Left lung (tissue), 14 donors: Measurements from ENCODE around the gene DNAJA4. TPM values are rescaled to one million over a fixed set of nuclear protein-coding genes. Genes with fewer than 3 reads are reported as not detected.

Experiments used
- ATAC-seq: fragments of 200-7000 bp; cut with Tn5 transposase; one replicate; pipeline ENCODE4 v1.9.1; 2020; ENCODE audit warnings: moderate library complexity
- DNase-seq, 4 donors: peaks; one replicate each; pipeline ENCODE4 v3.0.0-alpha.2; 2013 to 2020
- H3K27ac ChIP-seq, 2 donors: fragments of 200-600 bp; sonication (generic) in 1 of 2; one replicate each; pipeline versions ENCODE4 v1.5.0 to v1.8.0; 2020 to 2021
- H3K27me3 ChIP-seq, 2 donors: fragments of 200-600 bp; sonication (generic) in 1 of 2; one replicate each; pipeline versions ENCODE4 v1.5.0 to v1.8.0; 2020 to 2021
- H3K36me3 ChIP-seq, 2 donors: fragments of 200-600 bp; sonication (generic) in 1 of 2; one replicate each; pipeline versions ENCODE4 v1.5.0 to v1.8.0; 2020 to 2021
- H3K4me1 ChIP-seq, 2 donors: fragments of 200-600 bp; one replicate each; pipeline ENCODE4 v1.8.0; 2021
- H3K4me3 ChIP-seq, 2 donors: fragments of 200-600 bp; sonication (generic) in 1 of 2; one replicate each; pipeline versions ENCODE4 v1.5.0 to v1.8.0; 2020 to 2021; ENCODE audit warnings: mild to moderate bottlenecking in 1 of 2
- H3K9me3 ChIP-seq, 2 donors: fragments of 200-600 bp; sonication (generic) in 1 of 2; one replicate each; pipeline versions ENCODE4 v1.5.0 to v1.8.0; 2020 to 2021
- intact Hi-C, 2 donors: fragments of 100-400 bp; cut with DNase I; formaldehyde crosslinking; loops; one replicate each; pipeline versions ENCODE4 v1.11.2 to v1.14.2; 2022
- long read RNA-seq, 12 donors: library from polyadenylated mRNA in 2 of 12; unstranded in 2 of 12; transcript quantifications; one replicate each; pipeline ENCODE4 v2.0.0 and lab custom pipeline, GENCODE V29; 2019 to 2026
- polyA plus RNA-seq, 6 donors: library from polyadenylated mRNA; unstranded; fragments of 120-200 nt; gene quantifications; one replicate each; pipeline ENCODE4 v1.2.1, GENCODE V29; 2013; ENCODE audit not compliant: insufficient read length in 6 of 6
- total RNA-seq, 2 donors: library from RNA; stranded (reverse); fragmentation: NEBNext Ultra II Directional; extraction: Animal tissue kit (Norgen Biotek cat#: 25700); gene quantifications; one replicate each; pipeline ENCODE4 v1.2.1, GENCODE V29; 2021
- TF ChIP-seq, protein P1 (sequence below), 2 donors: fragments of 200-600 bp; sonication (generic) in 1 of 2; IDR thresholded peaks; one replicate each; pipeline versions ENCODE4 v1.5.0 to v1.8.0; 2021; ENCODE audit warnings: antibody characterized with exemption in 2 of 2
- donor health status: DM: no; HTN: yes; CAD: no.
- donor health status: DM: no; HTN: no; CAD: no.

Gene DNAJA4
- total RNA-seq (10 to 100 TPM; 17.2 to 22.3 TPM), polyA plus RNA-seq (10 to 100 TPM; 28.1 to 45.3 (median 38.6) TPM)
- long read RNA-seq, donor 1, transcript DNAJA4-202 (7 exons, 3,116 nt), result major isoform, 5 of 184 reads
- long read RNA-seq, donor 1, partial matches to known transcripts, result 111 of 184 reads
- long read RNA-seq, donor 1, other reads (novel, unspliced or antisense), result 64 of 184 reads
- long read RNA-seq, donor 2, partial matches to known transcripts, result 142 of 203 reads
- long read RNA-seq, donor 2, other reads (novel, unspliced or antisense), result 58 of 203 reads
- long read RNA-seq, donor 3, partial matches to known transcripts, result 54 of 147 reads
- long read RNA-seq, donor 3, other reads (novel, unspliced or antisense), result 86 of 147 reads
- long read RNA-seq, donor 4, result 0 reads
- long read RNA-seq, donor 5, partial matches to known transcripts, result 78 of 159 reads
- long read RNA-seq, donor 5, other reads (novel, unspliced or antisense), result 73 of 159 reads
- long read RNA-seq, donor 6, partial matches to known transcripts, result 115 of 194 reads
- long read RNA-seq, donor 6, other reads (novel, unspliced or antisense), result 70 of 194 reads
- long read RNA-seq, donor 7, transcript DNAJA4-207 (2 exons, 2,961 nt), result major isoform, 5 of 86 reads
- long read RNA-seq, donor 7, partial matches to known transcripts, result 34 of 86 reads
- long read RNA-seq, donor 7, other reads (novel, unspliced or antisense), result 46 of 86 reads
- long read RNA-seq, donor 8, partial matches to known transcripts, result 79 of 146 reads
- long read RNA-seq, donor 8, other reads (novel, unspliced or antisense), result 62 of 146 reads
- long read RNA-seq, donor 9, result 0 reads
- long read RNA-seq, donor 10, partial matches to known transcripts, result 0 of 3 reads
- long read RNA-seq, donor 10, other reads (novel, unspliced or antisense), result 2 of 3 reads
- long read RNA-seq, donor 11, result 0 reads
- long read RNA-seq, donor 12, partial matches to known transcripts, result 71 of 124 reads
- long read RNA-seq, donor 12, other reads (novel, unspliced or antisense), result 48 of 124 reads

DNA sequence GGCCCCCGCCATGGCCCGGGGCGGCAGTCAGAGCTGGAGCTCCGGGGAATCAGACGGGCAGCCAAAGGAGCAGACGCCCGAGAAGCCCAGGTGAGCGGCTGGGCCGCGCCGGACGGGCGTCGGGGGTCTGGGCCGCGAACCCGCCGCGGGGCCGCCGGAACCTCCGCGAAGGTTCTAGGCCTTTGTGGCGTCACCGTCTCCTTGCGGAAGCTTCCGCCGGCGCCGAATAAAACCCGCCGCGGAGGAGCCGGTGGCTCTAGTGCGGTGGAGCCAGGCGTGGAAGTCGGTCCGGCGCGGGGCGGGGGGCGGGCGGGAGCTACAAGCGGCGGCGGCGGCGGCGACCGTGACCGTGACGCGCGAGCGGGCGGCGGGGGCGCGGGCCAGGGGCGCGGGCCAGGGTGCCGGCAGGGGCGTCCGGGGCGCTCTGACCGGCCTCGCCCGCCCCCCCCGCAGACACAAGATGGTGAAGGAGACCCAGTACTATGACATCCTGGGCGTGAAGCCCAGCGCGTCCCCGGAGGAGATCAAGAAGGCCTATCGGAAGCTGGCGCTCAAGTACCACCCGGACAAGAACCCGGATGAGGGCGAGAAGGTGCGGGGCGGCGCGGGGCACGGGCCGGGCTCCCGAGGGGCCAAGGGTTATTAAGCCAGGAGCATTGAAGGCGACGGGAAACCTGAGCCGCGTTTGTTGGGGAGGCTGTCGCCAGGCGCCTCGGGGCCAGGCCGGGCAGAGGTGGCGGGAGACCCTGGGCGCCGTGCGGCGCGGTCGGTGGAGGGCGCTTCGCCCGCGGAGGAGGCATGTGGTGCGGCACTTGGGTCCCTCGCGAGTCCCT lies at the start of gene DNAJA4:
Gene DNAJA4, plus strand, starts transcription at position 259 of the 833 bp plus-strand sequence. Its CDS starts 202 bp downstream, at position 461.
- intact Hi-C loops, result no loop called here
- TF ChIP-seq, protein P1, sequence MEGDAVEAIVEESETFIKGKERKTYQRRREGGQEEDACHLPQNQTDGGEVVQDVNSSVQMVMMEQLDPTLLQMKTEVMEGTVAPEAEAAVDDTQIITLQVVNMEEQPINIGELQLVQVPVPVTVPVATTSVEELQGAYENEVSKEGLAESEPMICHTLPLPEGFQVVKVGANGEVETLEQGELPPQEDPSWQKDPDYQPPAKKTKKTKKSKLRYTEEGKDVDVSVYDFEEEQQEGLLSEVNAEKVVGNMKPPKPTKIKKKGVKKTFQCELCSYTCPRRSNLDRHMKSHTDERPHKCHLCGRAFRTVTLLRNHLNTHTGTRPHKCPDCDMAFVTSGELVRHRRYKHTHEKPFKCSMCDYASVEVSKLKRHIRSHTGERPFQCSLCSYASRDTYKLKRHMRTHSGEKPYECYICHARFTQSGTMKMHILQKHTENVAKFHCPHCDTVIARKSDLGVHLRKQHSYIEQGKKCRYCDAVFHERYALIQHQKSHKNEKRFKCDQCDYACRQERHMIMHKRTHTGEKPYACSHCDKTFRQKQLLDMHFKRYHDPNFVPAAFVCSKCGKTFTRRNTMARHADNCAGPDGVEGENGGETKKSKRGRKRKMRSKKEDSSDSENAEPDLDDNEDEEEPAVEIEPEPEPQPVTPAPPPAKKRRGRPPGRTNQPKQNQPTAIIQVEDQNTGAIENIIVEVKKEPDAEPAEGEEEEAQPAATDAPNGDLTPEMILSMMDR (IDR thresholded peaks at IDR 0.05), result no peak
- ATAC-seq, result peak; percentile 76

DNA sequence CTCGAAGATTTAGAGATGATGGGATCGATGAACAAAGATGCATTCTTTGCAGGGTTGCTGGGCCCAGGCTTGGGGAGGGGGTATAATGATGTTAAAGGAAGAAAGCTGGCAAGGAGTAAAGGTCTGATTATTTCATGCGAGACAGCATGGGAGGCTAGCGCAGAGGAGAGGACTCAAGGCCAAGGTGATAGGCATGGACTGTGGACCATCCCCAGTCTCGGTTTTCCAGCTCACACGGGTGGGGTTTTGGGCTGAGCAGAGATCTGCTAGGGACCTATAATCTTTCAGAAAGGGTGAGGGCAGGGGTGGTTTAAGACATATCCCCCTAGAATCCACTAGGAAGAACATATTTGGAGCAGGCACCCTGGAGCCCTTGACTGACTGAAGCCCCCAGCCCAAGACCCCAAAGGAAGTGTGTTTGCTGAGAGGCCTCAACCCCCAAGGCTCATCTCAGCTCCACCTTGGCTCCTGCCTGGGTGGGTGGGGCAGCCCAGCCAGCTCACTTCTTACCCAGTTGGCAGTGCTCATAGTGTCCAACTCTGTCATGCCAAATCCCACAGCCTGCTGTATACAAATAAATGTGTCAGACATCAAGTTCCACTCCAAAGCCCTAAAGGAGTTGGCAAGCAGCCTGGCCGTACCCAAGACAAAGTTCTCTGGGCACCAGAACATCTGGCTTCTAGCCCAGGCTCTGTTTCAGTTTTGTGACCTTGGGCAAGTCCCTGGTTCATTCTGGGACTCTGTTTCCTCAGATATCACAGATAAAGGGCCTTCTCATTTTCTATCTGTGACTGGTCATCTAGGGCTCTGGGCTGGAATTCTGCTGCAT lies 47.9 kb upstream of the DNAJA4 start:
- TF ChIP-seq, protein P1 (IDR thresholded peaks at IDR 0.05), result no peak
- ATAC-seq, result peak; percentile 93

More for the DNA sequence above, at the start of gene DNAJA4:
- peaks cover 8 to 18% of the 10 kb centered on the region in 2 donors for H3K4me1 ChIP-seq
- no peaks in the 10 kb centered on the region for H3K9me3 ChIP-seq
- peak; percentile 47 to 88 (median 58) for DNase-seq
- peak within 1 kb of the TSS; percentile 55 to 64 for H3K4me3 ChIP-seq
- H3K27ac ChIP-seq, result peak within 1 kb of the TSS; percentile 42 to 61
- H3K36me3 ChIP-seq, result no peaks in the 10 kb centered on the region
- H3K27me3 ChIP-seq, result no peaks in the 10 kb centered on the region

GRCh38 chr15:78220713-78221112 lies 43.6 kb upstream of the DNAJA4 start:
- DNase-seq, result no peak
- ATAC-seq, result no peak
- Histone ChIP-seq H3K27ac (no peak overlapping the region), H3K4me1 (no peaks in the 10 kb centered on the region), H3K4me3 (no peak overlapping the region), H3K36me3 (no peaks in the 10 kb centered on the region), H3K9me3 (peaks cover 0 to 6% of the 10 kb centered on the region in 2 donors), H3K27me3 (no peaks in the 10 kb centered on the region)
- intact Hi-C loops, result no loop called here
- TF ChIP-seq, protein P1 (IDR thresholded peaks at IDR 0.05), result no peak

More for the DNA sequence above, 47.9 kb upstream of the DNAJA4 start:
- peak in 1 of 4 donors; percentile 79 for DNase-seq
- Histone ChIP-seq H3K27ac (no peak overlapping the region), H3K27me3 (peaks cover 0 to 3% of the 10 kb centered on the region in 2 donors), H3K36me3 (no peaks in the 10 kb centered on the region), H3K4me3 (no peak overlapping the region), H3K9me3 (no peaks in the 10 kb centered on the region), H3K4me1 (no peaks in the 10 kb centered on the region)
- intact Hi-C loops, result no loop called here

GRCh38 chr15:78222745-78223395 lies 41.5 kb upstream of the DNAJA4 start:
- Histone ChIP-seq H3K36me3 (no peaks in the 10 kb centered on the region), H3K9me3 (peaks cover 0 to 6% of the 10 kb centered on the region in 2 donors), H3K27ac (no peak overlapping the region), H3K4me3 (no peak overlapping the region), H3K27me3 (no peaks in the 10 kb centered on the region), H3K4me1 (no peaks in the 10 kb centered on the region)
- intact Hi-C loops, result no loop called here
- DNase-seq, result peak in 1 of 4 donors; percentile 14
- no peak for ATAC-seq
- TF ChIP-seq, protein P1 (IDR thresholded peaks at IDR 0.05), result no peak
